MM.1S (cell line): ENCODE data around the gene AGO3.

ENCODE experiments used
- CTCF ChIP-seq: fragments of 300-600 bp; sonication (generic); IDR thresholded peaks from 2 replicates; pipeline ENCODE4 v1.5.1; 2016; ENCODE audit warnings: antibody characterized with exemption, low read length, mixed read lengths
- EZH2 ChIP-seq: fragments of 300-600 bp; sonication (generic); optimal IDR thresholded peaks from 2 replicates; pipeline ENCODE3; 2017; ENCODE audit warnings: low read depth, mild to moderate bottlenecking, antibody characterized with exemption, low read length, mixed read lengths

- TF ChIP-seq CTCF (no peak), EZH2 (no peak)
These were observed 36.7 kb upstream of the AGO3 start for GRCh38 chr1:35894183-35894582.
